ENCODE results near the gene DENND6A. TPM values are rescaled to one million over a fixed set of nuclear protein-coding genes. Genes with fewer than 3 reads are reported as not detected.

DENND6A gene
- total and polyA plus RNA-seq, 4 donors: 8.2 to 53.8 (median 18.9) TPM

- Histone ChIP-seq H3K4me1 (ENCODE audit: control insufficient read depth in 5 of 5, insufficient read depth in 5 of 5, low read length in 5 of 5) (peaks cover 0 to 7% (median 0%) of the 10 kb centered on the region in 5 donors), H3K36me3 (ENCODE audit: control insufficient read depth in 4 of 4, insufficient read depth in 4 of 4, low read length in 4 of 4) (peaks cover 5 to 11% (median 7%) of the 10 kb centered on the region in 4 donors), H3K9ac (ENCODE audit: insufficient read depth in 1 of 2, low read length in 2 of 2) (no peak overlapping the region), H3K27ac (ENCODE audit: low read depth in 1 of 2, low read length in 1 of 2) (no peak overlapping the region), H3K9me3 (ENCODE audit: control insufficient read depth in 4 of 4, insufficient read depth in 3 of 4, low read length in 3 of 4) (no peaks in the 10 kb centered on the region), H3K27me3 (ENCODE audit: control insufficient read depth in 3 of 3, insufficient read depth in 3 of 3, low read length in 2 of 3) (no peaks in the 10 kb centered on the region), H3K4me3 (no peak overlapping the region)
- TF ChIP-seq CTCF (IDR thresholded peaks at IDR 0.05; ENCODE audit: control extremely low read depth, extremely low read depth): no peak
- ATAC-seq (ENCODE audit: insufficient read depth, low FRiP score) (no peak), DNase-seq (no peak)
Observed at GRCh38 chr3:57661404-57661803, 31.5 kb downstream of the DENND6A start.

DNA sequence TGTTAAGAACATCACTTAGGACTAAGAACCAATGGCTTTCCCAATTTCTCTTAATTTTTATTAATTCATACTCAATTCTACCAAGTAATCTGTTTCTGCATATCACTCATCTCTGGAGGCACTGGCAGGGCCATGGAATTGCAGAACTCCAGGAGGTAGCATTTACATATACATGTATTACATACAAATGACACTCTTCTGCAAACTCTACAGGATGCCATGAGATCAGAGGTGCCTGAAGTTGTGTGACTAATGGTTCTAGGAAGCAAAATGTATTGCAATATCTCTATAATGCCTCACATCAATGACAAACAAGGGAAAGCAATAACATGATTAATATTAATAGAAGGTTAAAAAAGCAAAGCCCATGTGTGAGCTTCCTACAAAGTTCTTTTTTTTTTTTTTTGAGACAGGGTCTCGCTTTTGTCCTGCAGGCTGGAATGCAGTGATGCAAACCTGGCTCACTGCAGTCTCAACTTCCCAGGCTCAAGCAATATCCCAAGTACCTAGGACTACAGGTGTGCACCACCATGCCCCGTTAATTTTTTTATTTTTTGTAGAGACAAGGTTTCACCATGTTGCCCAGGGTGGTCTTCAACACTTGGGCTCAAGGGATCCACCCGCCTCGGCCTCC is 33.0 kb downstream of the DENND6A start:
- whole genome bisulfite sequencing, 2 donors: 95 to 97% methylated on average over 4 of the region's 4 CpGs
- H3K9ac ChIP-seq (ENCODE audit: insufficient read depth in 1 of 2, low read length in 2 of 2): no peak overlapping the region
- H3K27ac ChIP-seq (ENCODE audit: low read depth in 1 of 2, low read length in 1 of 2): no peak overlapping the region
- H3K36me3 ChIP-seq (ENCODE audit: control insufficient read depth in 4 of 4, insufficient read depth in 4 of 4, low read length in 4 of 4): peaks cover 5 to 11% (median 7%) of the 10 kb centered on the region in 4 donors
- ATAC-seq (ENCODE audit: insufficient read depth, low FRiP score): no peak
- H3K4me1 ChIP-seq (ENCODE audit: control insufficient read depth in 5 of 5, insufficient read depth in 5 of 5, low read length in 5 of 5): peaks cover 0 to 7% (median 0%) of the 10 kb centered on the region in 5 donors
- DNase-seq: no peak
- no peak overlapping the region for H3K4me3 ChIP-seq
- no peaks in the 10 kb centered on the region for H3K27me3 ChIP-seq (ENCODE audit: control insufficient read depth in 3 of 3, insufficient read depth in 3 of 3, low read length in 2 of 3)
- no peak for TF ChIP-seq CTCF (IDR thresholded peaks at IDR 0.05; ENCODE audit: control extremely low read depth, extremely low read depth)
- no peaks in the 10 kb centered on the region for H3K9me3 ChIP-seq (ENCODE audit: control insufficient read depth in 4 of 4, insufficient read depth in 3 of 4, low read length in 3 of 4)

GRCh38 chr3:57659004-57659673 is 33.7 kb downstream of the DENND6A start:
- H3K36me3 ChIP-seq (ENCODE audit: control insufficient read depth in 4 of 4, insufficient read depth in 4 of 4, low read length in 4 of 4): peaks cover 6 to 17% (median 10%) of the 10 kb centered on the region in 4 donors
- H3K4me1 ChIP-seq (ENCODE audit: control insufficient read depth in 5 of 5, insufficient read depth in 5 of 5, low read length in 5 of 5): peaks cover 0 to 7% (median 0%) of the 10 kb centered on the region in 5 donors
- H3K27ac ChIP-seq (ENCODE audit: low read depth in 1 of 2, low read length in 1 of 2): no peak overlapping the region
- no peak for TF ChIP-seq CTCF (IDR thresholded peaks at IDR 0.05; ENCODE audit: control extremely low read depth, extremely low read depth)
- DNase-seq: no peak
- ATAC-seq (ENCODE audit: insufficient read depth, low FRiP score): no peak
- no peaks in the 10 kb centered on the region for H3K9me3 ChIP-seq (ENCODE audit: control insufficient read depth in 4 of 4, insufficient read depth in 3 of 4, low read length in 3 of 4)
- no peak overlapping the region for H3K9ac ChIP-seq (ENCODE audit: insufficient read depth in 1 of 2, low read length in 2 of 2)
- no peak overlapping the region for H3K4me3 ChIP-seq
- WGBS, 2 donors: 71 to 80% methylated on average over 1 of the region's 1 CpG
- no peaks in the 10 kb centered on the region for H3K27me3 ChIP-seq (ENCODE audit: control insufficient read depth in 3 of 3, insufficient read depth in 3 of 3, low read length in 2 of 3)

All from lung (tissue), 12 donors.